ENCODE results near the gene RNU2-1.

DNA sequence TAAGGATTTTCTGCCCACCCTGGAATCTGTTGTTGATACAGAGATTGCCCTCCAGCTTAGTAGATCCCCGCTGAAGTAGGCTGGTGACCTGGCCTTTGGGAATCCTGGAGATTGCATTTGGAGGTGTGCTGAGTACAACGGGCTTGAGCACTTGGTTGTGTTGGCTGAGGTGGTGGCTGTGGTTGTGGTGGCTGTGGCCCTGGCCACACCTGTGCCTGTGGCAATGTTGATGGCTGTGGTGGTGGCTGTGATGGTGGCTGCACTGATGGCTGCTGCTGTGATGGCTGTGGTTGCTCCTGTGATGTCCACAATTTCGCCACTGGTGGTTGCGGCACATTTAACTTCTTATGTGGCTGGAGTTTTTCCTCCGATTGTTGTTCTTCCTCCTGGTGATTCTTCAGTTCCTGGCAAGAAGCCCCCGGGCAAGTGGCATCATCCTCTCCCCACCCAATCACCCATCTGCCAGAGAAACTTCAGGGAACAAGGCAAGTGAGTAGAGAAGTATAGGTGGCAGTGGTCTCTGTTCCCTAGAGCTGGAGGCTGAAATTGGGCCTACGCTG lies 9.6 kb downstream of the RNU2-1 start:
- TF ChIP-seq CTCF (IDR thresholded peaks at IDR 0.05; ENCODE audit: poor library complexity, severe bottlenecking) (no peak), POLR2AphosphoS5 (IDR thresholded peaks at IDR 0.05) (no peak), RAD21 (conservative IDR thresholded peaks at IDR 0.05) (no peak), REST (IDR thresholded peaks at IDR 0.05; ENCODE audit: borderline replicate concordance) (no peak), TAF1 (IDR thresholded peaks at IDR 0.05; ENCODE audit: low read depth) (no peak), EZH2 (IDR thresholded peaks at IDR 0.05; ENCODE audit: borderline replicate concordance, insufficient read depth, low read length, poor library complexity, severe bottlenecking) (no peak)

All from neural cell (in vitro differentiated cells).